GM19193 (cell line): Measurements from ENCODE around the gene C22orf39.

Source experiments
- POLR2A ChIP-seq: IDR thresholded peaks from 4 replicates; pipeline ENCODE4 v1.6.1; 2011; ENCODE audit not compliant: insufficient read depth, insufficient read length; ENCODE audit errors: extremely low read depth

Gene C22orf39

GRCh38 chr22:19466126-19466716, 18.7 kb upstream of the C22orf39 start:
- no peak for TF ChIP-seq POLR2A

- no peak for TF ChIP-seq POLR2A
Observed at GRCh38 chr22:19464975-19465374, 17.5 kb upstream of the C22orf39 start.

GRCh38 chr22:19464546-19464945, 17.0 kb upstream of the C22orf39 start:
- no peak for TF ChIP-seq POLR2A

GRCh38 chr22:19463491-19464469, 16.3 kb upstream of the C22orf39 start:
- no peak for TF ChIP-seq POLR2A

GRCh38 chr22:19463008-19463407, 15.5 kb upstream of the C22orf39 start:
- no peak for TF ChIP-seq POLR2A

GRCh38 chr22:19461506-19461905, 14.0 kb upstream of the C22orf39 start:
- no peak for TF ChIP-seq POLR2A

GRCh38 chr22:19460036-19460435, 12.5 kb upstream of the C22orf39 start:
- no peak for TF ChIP-seq POLR2A

GRCh38 chr22:19457828-19458428, 10.4 kb upstream of the C22orf39 start:
- no peak for TF ChIP-seq POLR2A

GRCh38 chr22:19456541-19456940, 9.0 kb upstream of the C22orf39 start:
- no peak for TF ChIP-seq POLR2A

- no peak for TF ChIP-seq POLR2A
Observed at GRCh38 chr22:19455585-19456370, 8.3 kb upstream of the C22orf39 start.

- TF ChIP-seq POLR2A: no peak
Observed at GRCh38 chr22:19455033-19455432, 7.5 kb upstream of the C22orf39 start.

- TF ChIP-seq POLR2A: no peak
Observed at GRCh38 chr22:19454156-19454555, 6.6 kb upstream of the C22orf39 start.

- TF ChIP-seq POLR2A: no peak
Observed at GRCh38 chr22:19453718-19454117, 6.2 kb upstream of the C22orf39 start.

- TF ChIP-seq POLR2A: no peak
Observed at GRCh38 chr22:19451570-19451969, 4.1 kb upstream of the C22orf39 start.
